GM12878 (cell line): Measurements from ENCODE around the gene ITGA7. TPM values are rescaled to one million over a fixed set of nuclear protein-coding genes. Genes with fewer than 3 reads are reported as not detected.

ENCODE experiments used
- ATAC-seq: fragments of 200-7000 bp; cut with Tn5 transposase; 3 replicates; pipeline ENCODE4 v1.9.1; 2020; ENCODE audit warnings: mild to moderate bottlenecking, moderate library complexity
- BruUV-seq: library from RNA; stranded (reverse); fragments of 400-500 nt; replicated peaks from 2 replicates; lab custom pipeline; 2021; lab: Mats Ljungman, UMichigan
- CTCF ChIA-PET: fragments of 300-600 bp; sonication (Branson Sonifier 250); formaldehyde crosslinking; extraction: SDS; loops from one replicate; lab custom pipeline; 2021; ENCODE audit warnings: inconsistent platforms; lab: Yijun Ruan, JAX
- POLR2A ChIA-PET: fragments of 350-600 bp; formaldehyde crosslinking; extraction: SDS; loops from one replicate; lab custom pipeline; 2021; ENCODE audit warnings: inconsistent platforms; lab: Charles Lee
- RAD21 ChIA-PET: fragments of 300-600 bp; sonication (Branson Sonifier 250); formaldehyde crosslinking; loops from one replicate; lab custom pipeline; 2023; ENCODE audit warnings: antibody characterized with exemption; ENCODE audit not compliant: unreplicated experiment; lab: Charles Lee
- SMC1A ChIA-PET: fragments of 300-600 bp; sonication (Branson Sonifier 250); formaldehyde crosslinking; loops from one replicate; lab custom pipeline; 2023; ENCODE audit not compliant: unreplicated experiment, uncharacterized antibody; lab: Charles Lee
- DNase-seq: peaks from one replicate; pipeline ENCODE4 v3.0.0-alpha.2; 2011; ENCODE audit warnings: low read depth, low spot score
- FAIRE-seq: peaks from 3 replicates; lab custom pipeline; 2011; peaks lifted over from hg19 to GRCh38; lab: Jason Lieb, UNC
- H2AFZ ChIP-seq: 2 replicates; pipeline ENCODE4 v1.6.0; 2011; ENCODE audit warnings: low read depth, low read length, control low read depth; ENCODE audit not compliant: control insufficient read depth
- H3K27ac ChIP-seq: 2 replicates; pipeline ENCODE4 v1.5.1; 2011; ENCODE audit warnings: control low read depth; ENCODE audit not compliant: control insufficient read depth, insufficient read depth
- H3K27me3 ChIP-seq, 2 experiments: replicated peaks in 1 of 2; 2 replicates each; pipeline versions ENCODE4 v1.6.0 to v1.6.1; 2011; ENCODE audit warnings: low read length in 1 of 2; ENCODE audit not compliant: control insufficient read depth in 2 of 2, insufficient read depth in 2 of 2
- H3K36me3 ChIP-seq, 2 experiments: 2 replicates each; pipeline ENCODE4 v1.5.1; 2011; ENCODE audit warnings: low read length in 1 of 2; ENCODE audit not compliant: control insufficient read depth in 2 of 2, insufficient read depth in 2 of 2
- H3K4me1 ChIP-seq: 2 replicates; pipeline ENCODE4 v1.6.1; 2011; ENCODE audit warnings: mild to moderate bottlenecking, low read length, moderate library complexity, mixed read lengths; ENCODE audit not compliant: control insufficient read depth, insufficient read depth
- H3K4me2 ChIP-seq: 2 replicates; pipeline ENCODE4 v1.6.0; 2011; ENCODE audit warnings: control low read depth; ENCODE audit not compliant: control insufficient read depth, insufficient read depth
- H3K4me3 ChIP-seq: fragments of 200-600 bp; sonication (generic); 2 replicates; pipeline ENCODE4 v1.5.1; 2016
- H3K79me2 ChIP-seq: 2 replicates; pipeline ENCODE4 v1.6.0; 2011; ENCODE audit warnings: low read length; ENCODE audit not compliant: control insufficient read depth, insufficient read depth
- H3K9ac ChIP-seq: 2 replicates; pipeline ENCODE4 v1.8.0; 2011; ENCODE audit warnings: low read length, control low read depth, mixed read lengths; ENCODE audit not compliant: control insufficient read depth, insufficient read depth
- H3K9me3 ChIP-seq: replicated peaks from 3 replicates; pipeline ENCODE4 v1.5.1; 2011; ENCODE audit warnings: mild to moderate bottlenecking, low read length; ENCODE audit not compliant: control insufficient read depth, insufficient read depth
- H4K20me1 ChIP-seq: 2 replicates; pipeline ENCODE4 v1.6.0; 2011; ENCODE audit not compliant: control insufficient read depth, insufficient read depth
- BRCA1 ChIP-seq: IDR thresholded peaks from 2 replicates; pipeline ENCODE4 v1.6.1; 2011; ENCODE audit warnings: low read depth, low read length, improper control_type of control experiment
- JUND ChIP-seq: IDR thresholded peaks from 2 replicates; pipeline ENCODE4 v1.6.1; 2012; ENCODE audit warnings: low read depth, mild to moderate bottlenecking, low read length, improper control_type of control experiment, moderate library complexity
- NR2C2 ChIP-seq: IDR thresholded peaks from 2 replicates; pipeline ENCODE4 v1.6.1; 2011; ENCODE audit warnings: borderline replicate concordance, low read depth; ENCODE audit not compliant: control insufficient read depth, insufficient read length
- NR2F1 ChIP-seq: fragments of 450-650 bp; conservative IDR thresholded peaks from 2 replicates; pipeline ENCODE4 v1.6.1; 2017; ENCODE audit warnings: mild to moderate bottlenecking
- SMARCA5 ChIP-seq: fragments of 450-650 bp; IDR thresholded peaks from 2 replicates; pipeline ENCODE4 v1.6.1; 2017; ENCODE audit warnings: mild to moderate bottlenecking
- TCF12 ChIP-seq: IDR thresholded peaks from 2 replicates; pipeline ENCODE4 v1.6.1; 2011; ENCODE audit warnings: low read depth, mild to moderate bottlenecking, low read length
- YY1 ChIP-seq: IDR thresholded peaks from 2 replicates; pipeline ENCODE4 v1.6.1; 2011; ENCODE audit warnings: low read depth, mild to moderate bottlenecking, low read length
- ZNF207 ChIP-seq: fragments of 450-650 bp; IDR thresholded peaks from 2 replicates; pipeline ENCODE4 v1.6.1; 2014; ENCODE audit warnings: antibody characterized with exemption, mild to moderate bottlenecking, borderline replicate concordance
- WGBS: methylation state at CpG from one replicate; pipeline ENCODE4 v1.1.6; 2016; ENCODE audit warnings: low lambda C conversion rate; ENCODE audit not compliant: insufficient replicate concordance, insufficient coverage; ENCODE audit errors: missing lambda C conversion rate; 5-methylcytosine and 5-hydroxymethylcytosine counted together
- in situ Hi-C: fragments of 300-500 bp; cut with MboI; formaldehyde crosslinking; loops from 9 replicates; pipeline ENCODE4 v1.14.3; 2018; ENCODE audit warnings: mixed read lengths
- intact Hi-C: fragments of 100-400 bp; cut with micrococcal nuclease; formaldehyde crosslinking; loops from one replicate; pipeline ENCODE4 v1.14.2; 2022; ENCODE audit not compliant: unreplicated experiment
- polyA plus RNA-seq, 11 experiments: library from polyadenylated mRNA; depleted of rRNA in 4 of 11; unstranded in 6 of 11; stranded (reverse) in 5 of 11; fragments of >200 nt; fragmentation: Nextera tagmentation in 4 of 11; fragmentation: Illumina TruSeq in 1 of 11; extraction: Ambion mirVana in 4 of 11; extraction: Trizol in 1 of 11; gene quantifications; 1 replicate in 1 of 11; 2 replicates in 10 of 11; pipeline versions ENCODE4 v1.2.1 to v1.2.3, GENCODE V29; 2011 to 2016; ENCODE audit warnings: inconsistent platforms in 2 of 11, missing spikeins in 2 of 11, low read depth in 1 of 11
- total RNA-seq, 4 experiments: library from RNA; depleted of rRNA in 3 of 4; stranded (reverse); fragments of >200 nt in 3 of 4; fragmentation: Illumina TruSeq in 1 of 4; extraction: Trizol in 1 of 4; gene quantifications; 2 replicates each; pipeline versions ENCODE4 v1.2.1 to v1.2.3, GENCODE V29; 2013 to 2021
- TF ChIP-seq, protein P1 (sequence below): fragments of 450-650 bp; conservative IDR thresholded peaks from 2 replicates; pipeline ENCODE4 v1.6.1; 2017; ENCODE audit warnings: mild to moderate bottlenecking, moderate library complexity
- TF ChIP-seq, protein P2 (sequence below): fragments of 450-650 bp; IDR thresholded peaks from 2 replicates; pipeline ENCODE4 v1.6.1; 2017; ENCODE audit warnings: mild to moderate bottlenecking, low read depth, inconsistent platforms; ENCODE audit not compliant: poor library complexity, severe bottlenecking
- TF ChIP-seq, protein P3 (sequence below): fragments of 450-650 bp; IDR thresholded peaks from 2 replicates; pipeline ENCODE4 v1.6.1; 2016; ENCODE audit warnings: mild to moderate bottlenecking, moderate library complexity, borderline replicate concordance

The ITGA7 gene
- total and polyA plus RNA-seq, 10 of the 15 experiments (the other 5 are each of a cell fraction or from before 2014, with no cell fraction given), result 0.18 to 5.1 (median 1.5) TPM

DNA sequence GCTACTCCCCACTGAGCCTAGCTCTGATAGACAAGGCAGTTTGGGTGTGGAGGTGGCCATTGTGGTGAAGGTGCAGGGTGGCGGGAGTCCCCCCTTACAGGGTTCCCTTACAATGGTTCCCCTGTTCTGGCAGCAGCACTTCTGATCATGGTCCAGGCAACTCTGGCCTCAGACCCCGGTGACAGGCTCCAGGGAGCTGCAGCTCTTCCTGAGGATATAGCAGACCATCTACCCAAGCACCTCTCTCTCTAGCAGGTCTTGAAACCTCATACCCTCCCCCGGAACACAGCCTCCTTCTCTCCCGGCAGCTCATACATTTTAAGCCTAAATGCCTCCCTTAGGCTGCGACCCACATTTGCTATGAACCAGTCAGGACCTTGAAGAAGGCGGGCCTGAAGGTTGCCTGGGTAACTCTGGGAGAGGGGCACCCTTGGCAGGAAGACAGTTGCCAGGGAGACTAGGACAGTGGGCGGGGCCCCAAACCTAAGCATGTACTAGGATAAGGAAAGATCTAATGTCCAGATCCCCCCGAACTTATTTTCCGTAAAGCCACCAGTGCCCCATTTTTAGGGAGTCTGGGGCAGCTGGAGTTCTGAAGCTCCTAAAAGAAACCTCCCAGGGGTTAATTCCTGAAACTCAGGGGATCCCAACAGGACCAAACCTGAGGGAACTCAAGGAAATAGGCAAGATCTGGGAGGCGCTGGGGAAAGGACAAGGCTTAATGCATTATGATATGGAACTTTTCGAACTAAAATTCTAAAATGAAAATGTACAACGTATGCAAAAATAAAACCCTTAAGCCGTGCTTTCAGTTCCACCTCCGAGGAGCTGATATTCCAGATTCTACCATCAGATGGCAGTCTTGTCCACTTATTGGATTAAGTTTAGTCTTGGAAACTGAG lies 30.7 kb upstream of the ITGA7 start:
- no TSS peak for BruUV-seq
- Histone ChIP-seq H3K4me2 (peak overlapping the region; percentile 91), H3K9me3 (no peaks in the 10 kb centered on the region), H3K79me2 (no peaks in the 10 kb centered on the region), H4K20me1 (no peaks in the 10 kb centered on the region), H3K36me3 (no peaks in the 10 kb centered on the region), H3K27me3 (no peaks in the 10 kb centered on the region), H3K4me1 (peaks cover 7% of the 10 kb centered on the region), H3K27ac (peak overlapping the region; percentile 45), H3K4me3 (peak overlapping the region; percentile 78), H2AFZ (peak overlapping the region; percentile 91), H3K9ac (peak overlapping the region; percentile 79)
- intact Hi-C loops, result loop anchor here (1.0 to 10.0 kb wide), 10 partner anchors 59 to 446 kb away; partner anchors contain the start of genes PA2G4, RPL41, RPS26 and SARNP
- FAIRE-seq (peak; percentile 86), ATAC-seq (peak; percentile 93), DNase-seq (peak; percentile 77)
- WGBS, result 2% methylated on average over 14 of the region's 14 CpGs
- SMC1A ChIA-PET, result interaction anchor here (0.6 to 5.2 kb wide), 63 partner anchors 9 to 758 kb away, joined by 3 to 51 read pairs (median 6); partner anchors contain the start of genes BLOC1S1, CD63, DGKA and ESYT1
- CTCF ChIA-PET, result interaction anchor here (0.6 to 7.1 kb wide), 78 partner anchors 8 to 890 kb away, joined by 3 to 205 read pairs (median 7); partner anchors contain the start of genes BLOC1S1, CD63, DGKA and DNAJC14
- RAD21 ChIA-PET, result interaction anchor here (0.6 to 7.7 kb wide), 57 partner anchors 9 to 764 kb away, joined by 3 to 113 read pairs (median 7); partner anchors contain the start of genes BLOC1S1, CD63, DNAJC14 and ESYT1
- POLR2A ChIA-PET, result interaction anchor here (0.5 to 2.9 kb wide), 25 partner anchors 9 to 450 kb away, joined by 3 to 36 read pairs (median 5); partner anchors contain the start of genes BLOC1S1, CD63, DNAJC14 and PA2G4
- in situ Hi-C loops, result loop anchor here (5.0 kb wide), 2 partner anchors 204 to 294 kb away; no protein-coding TSS in a partner anchor
- TF ChIP-seq BRCA1, result no peak
- TF ChIP-seq, protein P1, sequence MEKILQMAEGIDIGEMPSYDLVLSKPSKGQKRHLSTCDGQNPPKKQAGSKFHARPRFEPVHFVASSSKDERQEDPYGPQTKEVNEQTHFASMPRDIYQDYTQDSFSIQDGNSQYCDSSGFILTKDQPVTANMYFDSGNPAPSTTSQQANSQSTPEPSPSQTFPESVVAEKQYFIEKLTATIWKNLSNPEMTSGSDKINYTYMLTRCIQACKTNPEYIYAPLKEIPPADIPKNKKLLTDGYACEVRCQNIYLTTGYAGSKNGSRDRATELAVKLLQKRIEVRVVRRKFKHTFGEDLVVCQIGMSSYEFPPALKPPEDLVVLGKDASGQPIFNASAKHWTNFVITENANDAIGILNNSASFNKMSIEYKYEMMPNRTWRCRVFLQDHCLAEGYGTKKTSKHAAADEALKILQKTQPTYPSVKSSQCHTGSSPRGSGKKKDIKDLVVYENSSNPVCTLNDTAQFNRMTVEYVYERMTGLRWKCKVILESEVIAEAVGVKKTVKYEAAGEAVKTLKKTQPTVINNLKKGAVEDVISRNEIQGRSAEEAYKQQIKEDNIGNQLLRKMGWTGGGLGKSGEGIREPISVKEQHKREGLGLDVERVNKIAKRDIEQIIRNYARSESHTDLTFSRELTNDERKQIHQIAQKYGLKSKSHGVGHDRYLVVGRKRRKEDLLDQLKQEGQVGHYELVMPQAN, result 0 out of 2 replicates have a peak, but pooled peaks have one; percentile 44
- TF ChIP-seq SMARCA5, result peak; percentile 65
- TF ChIP-seq YY1, result peak; percentile 76
- TF ChIP-seq, protein P2, sequence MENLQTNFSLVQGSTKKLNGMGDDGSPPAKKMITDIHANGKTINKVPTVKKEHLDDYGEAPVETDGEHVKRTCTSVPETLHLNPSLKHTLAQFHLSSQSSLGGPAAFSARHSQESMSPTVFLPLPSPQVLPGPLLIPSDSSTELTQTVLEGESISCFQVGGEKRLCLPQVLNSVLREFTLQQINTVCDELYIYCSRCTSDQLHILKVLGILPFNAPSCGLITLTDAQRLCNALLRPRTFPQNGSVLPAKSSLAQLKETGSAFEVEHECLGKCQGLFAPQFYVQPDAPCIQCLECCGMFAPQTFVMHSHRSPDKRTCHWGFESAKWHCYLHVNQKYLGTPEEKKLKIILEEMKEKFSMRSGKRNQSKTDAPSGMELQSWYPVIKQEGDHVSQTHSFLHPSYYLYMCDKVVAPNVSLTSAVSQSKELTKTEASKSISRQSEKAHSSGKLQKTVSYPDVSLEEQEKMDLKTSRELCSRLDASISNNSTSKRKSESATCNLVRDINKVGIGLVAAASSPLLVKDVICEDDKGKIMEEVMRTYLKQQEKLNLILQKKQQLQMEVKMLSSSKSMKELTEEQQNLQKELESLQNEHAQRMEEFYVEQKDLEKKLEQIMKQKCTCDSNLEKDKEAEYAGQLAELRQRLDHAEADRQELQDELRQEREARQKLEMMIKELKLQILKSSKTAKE, result peak; percentile 46
- TF ChIP-seq, protein P3, sequence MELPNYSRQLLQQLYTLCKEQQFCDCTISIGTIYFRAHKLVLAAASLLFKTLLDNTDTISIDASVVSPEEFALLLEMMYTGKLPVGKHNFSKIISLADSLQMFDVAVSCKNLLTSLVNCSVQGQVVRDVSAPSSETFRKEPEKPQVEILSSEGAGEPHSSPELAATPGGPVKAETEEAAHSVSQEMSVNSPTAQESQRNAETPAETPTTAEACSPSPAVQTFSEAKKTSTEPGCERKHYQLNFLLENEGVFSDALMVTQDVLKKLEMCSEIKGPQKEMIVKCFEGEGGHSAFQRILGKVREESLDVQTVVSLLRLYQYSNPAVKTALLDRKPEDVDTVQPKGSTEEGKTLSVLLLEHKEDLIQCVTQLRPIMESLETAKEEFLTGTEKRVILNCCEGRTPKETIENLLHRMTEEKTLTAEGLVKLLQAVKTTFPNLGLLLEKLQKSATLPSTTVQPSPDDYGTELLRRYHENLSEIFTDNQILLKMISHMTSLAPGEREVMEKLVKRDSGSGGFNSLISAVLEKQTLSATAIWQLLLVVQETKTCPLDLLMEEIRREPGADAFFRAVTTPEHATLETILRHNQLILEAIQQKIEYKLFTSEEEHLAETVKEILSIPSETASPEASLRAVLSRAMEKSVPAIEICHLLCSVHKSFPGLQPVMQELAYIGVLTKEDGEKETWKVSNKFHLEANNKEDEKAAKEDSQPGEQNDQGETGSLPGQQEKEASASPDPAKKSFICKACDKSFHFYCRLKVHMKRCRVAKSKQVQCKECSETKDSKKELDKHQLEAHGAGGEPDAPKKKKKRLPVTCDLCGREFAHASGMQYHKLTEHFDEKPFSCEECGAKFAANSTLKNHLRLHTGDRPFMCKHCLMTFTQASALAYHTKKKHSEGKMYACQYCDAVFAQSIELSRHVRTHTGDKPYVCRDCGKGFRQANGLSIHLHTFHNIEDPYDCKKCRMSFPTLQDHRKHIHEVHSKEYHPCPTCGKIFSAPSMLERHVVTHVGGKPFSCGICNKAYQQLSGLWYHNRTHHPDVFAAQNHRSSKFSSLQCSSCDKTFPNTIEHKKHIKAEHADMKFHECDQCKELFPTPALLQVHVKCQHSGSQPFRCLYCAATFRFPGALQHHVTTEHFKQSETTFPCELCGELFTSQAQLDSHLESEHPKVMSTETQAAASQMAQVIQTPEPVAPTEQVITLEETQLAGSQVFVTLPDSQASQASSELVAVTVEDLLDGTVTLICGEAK, result peak; percentile 76; the same call in 1 of the 2 replicates
- no peak for TF ChIP-seq JUND
- no peak for TF ChIP-seq TCF12
- peak; percentile 71; the same call in 1 of the 2 replicates for TF ChIP-seq ZNF207
- no peak for TF ChIP-seq NR2C2
- peak; percentile 46 for TF ChIP-seq NR2F1
